ENCODE results near the gene SPX.

GRCh38 chr12:21566907-21567394 lies 40.9 kb downstream of the SPX start:
- TF ChIP-seq CTCF (IDR thresholded peaks at IDR 0.05; ENCODE audit: control extremely low read depth in 1 of 3, insufficient read depth in 1 of 3, low read depth in 1 of 3, low read length in 3 of 3): no peak
- TF ChIP-seq CHD2 (IDR thresholded peaks at IDR 0.05; ENCODE audit: low read length): no peak
- TF ChIP-seq RFX5 (IDR thresholded peaks at IDR 0.05; ENCODE audit: borderline replicate concordance, low read depth, low read length): no peak
- TF ChIP-seq, protein P1, sequence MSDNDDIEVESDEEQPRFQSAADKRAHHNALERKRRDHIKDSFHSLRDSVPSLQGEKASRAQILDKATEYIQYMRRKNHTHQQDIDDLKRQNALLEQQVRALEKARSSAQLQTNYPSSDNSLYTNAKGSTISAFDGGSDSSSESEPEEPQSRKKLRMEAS (IDR thresholded peaks at IDR 0.05): no peak
- TF ChIP-seq SP2 (IDR thresholded peaks at IDR 0.05; ENCODE audit: low read length): no peak
- TF ChIP-seq EZH2 (IDR thresholded peaks at IDR 0.05; ENCODE audit: low read depth, low read length, severe bottlenecking): no peak
- TF ChIP-seq TAF1 (IDR thresholded peaks at IDR 0.05; ENCODE audit: low read depth, low read length): no peak
- TF ChIP-seq, protein P2, sequence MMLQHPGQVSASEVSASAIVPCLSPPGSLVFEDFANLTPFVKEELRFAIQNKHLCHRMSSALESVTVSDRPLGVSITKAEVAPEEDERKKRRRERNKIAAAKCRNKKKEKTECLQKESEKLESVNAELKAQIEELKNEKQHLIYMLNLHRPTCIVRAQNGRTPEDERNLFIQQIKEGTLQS (IDR thresholded peaks at IDR 0.05; ENCODE audit: insufficient read depth, low read depth, low read length): no peak
- TF ChIP-seq POLR2AphosphoS5 (IDR thresholded peaks at IDR 0.05; ENCODE audit: low read depth, low read length): no peak
- TF ChIP-seq SIRT6 (IDR thresholded peaks at IDR 0.05; ENCODE audit: low read length): no peak

Measured in H1 (cell line).